PC-3 (cell line): Measurements from ENCODE around the gene CA10. TPM values are rescaled to one million over a fixed set of nuclear protein-coding genes. Genes with fewer than 3 reads are reported as not detected.

ENCODE experiments used
- ATAC-seq: fragments of 200-7000 bp; cut with Tn5 transposase; 2 replicates; pipeline ENCODE4 v1.9.1; 2020; ENCODE audit warnings: mild to moderate bottlenecking, moderate library complexity
- BruUV-seq: library from RNA; stranded (reverse); fragments of 400-500 nt; replicated peaks from 2 replicates; lab custom pipeline; 2021; lab: Mats Ljungman, UMichigan
- CTCF ChIA-PET: fragments of 300-600 bp; sonication (Branson Sonifier 250); formaldehyde crosslinking; loops from one replicate; lab custom pipeline; 2022; ENCODE audit warnings: antibody characterized with exemption; lab: Charles Lee
- POLR2A ChIA-PET: fragments of 300-600 bp; sonication (Branson Sonifier 250); formaldehyde crosslinking; loops from one replicate; lab custom pipeline; 2022; ENCODE audit warnings: antibody characterized with exemption; ENCODE audit not compliant: unreplicated experiment; lab: Charles Lee
- DNase-seq: peaks from one replicate; pipeline ENCODE4 v3.0.0-alpha.2; 2015
- H2AFZ ChIP-seq: fragments of 300-600 bp; sonication (generic); 2 replicates; pipeline ENCODE4 v1.6.0; 2016; ENCODE audit warnings: antibody characterized with exemption, low read length
- H3F3A ChIP-seq: fragments of 300-600 bp; sonication (generic); one replicate; pipeline ENCODE4 v1.6.0; 2017; ENCODE audit warnings: antibody characterized with exemption, low read length, control low read depth, mild to moderate bottlenecking; ENCODE audit not compliant: unreplicated experiment
- H3K27ac ChIP-seq: fragments of 300-600 bp; sonication (generic); 2 replicates; pipeline ENCODE4 v1.5.1; 2016; ENCODE audit warnings: mild to moderate bottlenecking, low read length
- H3K27me3 ChIP-seq: fragments of 300-600 bp; sonication (generic); 2 replicates; pipeline ENCODE4 v1.6.1; 2016; ENCODE audit warnings: low read length, mixed read lengths
- H3K36me3 ChIP-seq: fragments of 300-600 bp; sonication (generic); 2 replicates; pipeline ENCODE4 v1.6.1; 2016; ENCODE audit warnings: low read depth, mixed run types, low read length, mixed read lengths
- H3K4me1 ChIP-seq: fragments of 300-600 bp; sonication (generic); 2 replicates; pipeline ENCODE4 v1.5.1; 2016; ENCODE audit warnings: low read length; ENCODE audit not compliant: insufficient read depth
- H3K4me2 ChIP-seq: fragments of 300-600 bp; sonication (generic); 2 replicates; pipeline ENCODE4 v1.6.0; 2016; ENCODE audit warnings: low read length
- H3K4me3 ChIP-seq: fragments of 300-600 bp; sonication (generic); 2 replicates; pipeline ENCODE4 v1.5.1; 2016; ENCODE audit warnings: mild to moderate bottlenecking, low read length, mixed read lengths
- H3K79me2 ChIP-seq: fragments of 300-600 bp; sonication (generic); 2 replicates; pipeline ENCODE4 v1.6.1; 2017; ENCODE audit warnings: low read length, mixed read lengths
- H3K9ac ChIP-seq: fragments of 300-600 bp; sonication (generic); 2 replicates; pipeline ENCODE4 v1.6.0; 2016; ENCODE audit warnings: mild to moderate bottlenecking, low read length
- H3K9me2 ChIP-seq: fragments of 300-600 bp; sonication (generic); replicated peaks from 2 replicates; pipeline ENCODE4 v1.6.1; 2016; ENCODE audit warnings: mixed run types, low read length, mixed read lengths
- H3K9me3 ChIP-seq: fragments of 300-600 bp; sonication (generic); 2 replicates; pipeline ENCODE4 v1.6.1; 2016; ENCODE audit warnings: low read length, mixed read lengths
- H4K20me1 ChIP-seq: fragments of 300-600 bp; sonication (generic); 2 replicates; pipeline ENCODE4 v1.6.1; 2016; ENCODE audit warnings: low read length, mixed read lengths
- CTCF ChIP-seq: fragments of 300-600 bp; sonication (generic); conservative IDR thresholded peaks from 2 replicates; pipeline ENCODE4 v1.5.1; 2017; ENCODE audit warnings: antibody characterized with exemption, low read depth, mild to moderate bottlenecking, low read length
- EZH2 ChIP-seq: fragments of 300-600 bp; sonication (generic); IDR thresholded peaks from one replicate; pipeline ENCODE4 v1.6.1; 2017; ENCODE audit warnings: antibody characterized with exemption, mild to moderate bottlenecking, low read length; ENCODE audit not compliant: unreplicated experiment
- EZH2phosphoT487 ChIP-seq: fragments of 300-600 bp; sonication (generic); IDR thresholded peaks from 2 replicates; pipeline ENCODE4 v1.6.1; 2018; ENCODE audit warnings: mild to moderate bottlenecking, antibody characterized with exemption, low read length, borderline replicate concordance
- intact Hi-C: fragments of 100-400 bp; cut with micrococcal nuclease; formaldehyde crosslinking; loops from 2 replicates; pipeline ENCODE4 v1.9.0; 2023
- total RNA-seq: library from RNA; depleted of rRNA; stranded (reverse); fragments of >200 nt; gene quantifications from 2 replicates; pipeline ENCODE4 v1.2.3, GENCODE V29; 2014

The CA10 gene
- total RNA-seq, 1 experiment from 2014 or later, result not detected

GRCh38 chr17:51657224-51657623 lies 501.3 kb downstream of the CA10 start:
- H3K4me1 ChIP-seq, result no peaks in the 10 kb centered on the region
- no peak overlapping the region for H3K27ac ChIP-seq
- H3K27me3 ChIP-seq, result peaks cover 32% of the 10 kb centered on the region
- H3K79me2 ChIP-seq, result no peaks in the 10 kb centered on the region
- POLR2A ChIA-PET, result no interaction called here
- CTCF ChIA-PET, result no interaction called here
- H3K9ac ChIP-seq, result no peak overlapping the region
- H3K9me2 ChIP-seq, result no peaks in the 10 kb centered on the region
- H3F3A ChIP-seq, result no peaks in the 10 kb centered on the region
- H2AFZ ChIP-seq, result no peak overlapping the region
- no peak overlapping the region for H3K4me3 ChIP-seq
- no peak for TF ChIP-seq CTCF
- no peak for TF ChIP-seq EZH2phosphoT487
- TF ChIP-seq EZH2, result no peak
- no peak overlapping the region for H3K4me2 ChIP-seq
- no peaks in the 10 kb centered on the region for H4K20me1 ChIP-seq
- H3K9me3 ChIP-seq, result no peaks in the 10 kb centered on the region
- ATAC-seq, result no peak
- intact Hi-C loops, result no loop called here
- no TSS peak for BruUV-seq
- no peaks in the 10 kb centered on the region for H3K36me3 ChIP-seq
- no peak for DNase-seq

GRCh38 chr17:51653878-51654277 lies 504.6 kb downstream of the CA10 start:
- Histone ChIP-seq H4K20me1 (no peaks in the 10 kb centered on the region), H3K36me3 (no peaks in the 10 kb centered on the region), H3K79me2 (no peaks in the 10 kb centered on the region), H3K4me3 (no peak overlapping the region), H2AFZ (no peak overlapping the region), H3K27ac (no peak overlapping the region), H3K9ac (no peak overlapping the region), H3K9me3 (no peaks in the 10 kb centered on the region), H3K4me1 (no peaks in the 10 kb centered on the region), H3K4me2 (no peak overlapping the region), H3K27me3 (peaks cover 12% of the 10 kb centered on the region; the same call in 1 of the 2 replicates), H3F3A (no peaks in the 10 kb centered on the region), H3K9me2 (no peaks in the 10 kb centered on the region)
- BruUV-seq, result no TSS peak
- CTCF ChIA-PET, result no interaction called here
- peak; percentile 45 for DNase-seq
- ATAC-seq, result no peak
- intact Hi-C loops, result no loop called here
- no peak for TF ChIP-seq EZH2phosphoT487
- TF ChIP-seq CTCF, result no peak
- TF ChIP-seq EZH2, result no peak
- POLR2A ChIA-PET, result no interaction called here

GRCh38 chr17:51652529-51652928 lies 506.0 kb downstream of the CA10 start:
- ATAC-seq, result no peak
- intact Hi-C loops, result no loop called here
- H3F3A ChIP-seq, result no peaks in the 10 kb centered on the region
- no peaks in the 10 kb centered on the region for H4K20me1 ChIP-seq
- peaks cover 6% of the 10 kb centered on the region; the same call in 1 of the 2 replicates for H3K27me3 ChIP-seq
- H3K4me3 ChIP-seq, result no peak overlapping the region
- BruUV-seq, result no TSS peak
- ChIA-PET CTCF (no interaction called here), POLR2A (no interaction called here)
- H3K79me2 ChIP-seq, result no peaks in the 10 kb centered on the region
- no peak for TF ChIP-seq CTCF
- TF ChIP-seq EZH2phosphoT487, result no peak
- no peak for TF ChIP-seq EZH2
- H2AFZ ChIP-seq, result no peak overlapping the region
- no peak overlapping the region for H3K9ac ChIP-seq
- H3K9me2 ChIP-seq, result no peaks in the 10 kb centered on the region
- H3K4me1 ChIP-seq, result no peaks in the 10 kb centered on the region
- DNase-seq, result no peak
- H3K36me3 ChIP-seq, result no peaks in the 10 kb centered on the region
- no peak overlapping the region for H3K27ac ChIP-seq
- H3K4me2 ChIP-seq, result no peak overlapping the region
- no peaks in the 10 kb centered on the region for H3K9me3 ChIP-seq
